Subcutaneous preadipocyte (primary cell): ENCODE results near the gene TGM3. TPM values are rescaled to one million over a fixed set of nuclear protein-coding genes. Genes with fewer than 3 reads are reported as not detected.

Source experiments
- total RNA-seq: library from RNA; depleted of rRNA; stranded (reverse); fragments of >200 nt; gene quantifications from 2 replicates; pipeline ENCODE4 v1.2.3, GENCODE V29; 2012

The TGM3 gene
- total RNA-seq: not detected in 2 replicates

GRCh38 chr20:2295886-2296515 is at the start of gene TGM3:
Gene TGM3 (plus strand): TSS chr20:2296001. CDS start chr20:2296064, 63 bp downstream.

GRCh38 chr20:2380601-2381000 is 84.8 kb downstream of the TGM3 start, which contains the start of gene TGM6:
Gene TGM6 (plus strand): TSS chr20:2380901. CDS start chr20:2380969, 68 bp downstream.

Other genes starting within 250 kb of the TGM3 start
- 14.0 and 20.3 TPM in 2 replicates for gene STK35, start 194.2 kb upstream of the TGM3 start, total RNA-seq
- not detected in 2 replicates for gene TGM6, start 84.9 kb downstream of the TGM3 start, total RNA-seq
- 162 and 201 TPM in 2 replicates for gene SNRPB, start 174.8 kb downstream of the TGM3 start, total RNA-seq
- gene ZNF343, start 212.9 kb downstream of the TGM3 start, total RNA-seq: 11.0 and 16.2 TPM in 2 replicates
- gene TMC2, start 240.6 kb downstream of the TGM3 start, total RNA-seq: under 0.01 TPM in 1 of 2 replicates, not detected in the other